ENCODE measurements around the gene RAB35.

Gene RAB35

DNA sequence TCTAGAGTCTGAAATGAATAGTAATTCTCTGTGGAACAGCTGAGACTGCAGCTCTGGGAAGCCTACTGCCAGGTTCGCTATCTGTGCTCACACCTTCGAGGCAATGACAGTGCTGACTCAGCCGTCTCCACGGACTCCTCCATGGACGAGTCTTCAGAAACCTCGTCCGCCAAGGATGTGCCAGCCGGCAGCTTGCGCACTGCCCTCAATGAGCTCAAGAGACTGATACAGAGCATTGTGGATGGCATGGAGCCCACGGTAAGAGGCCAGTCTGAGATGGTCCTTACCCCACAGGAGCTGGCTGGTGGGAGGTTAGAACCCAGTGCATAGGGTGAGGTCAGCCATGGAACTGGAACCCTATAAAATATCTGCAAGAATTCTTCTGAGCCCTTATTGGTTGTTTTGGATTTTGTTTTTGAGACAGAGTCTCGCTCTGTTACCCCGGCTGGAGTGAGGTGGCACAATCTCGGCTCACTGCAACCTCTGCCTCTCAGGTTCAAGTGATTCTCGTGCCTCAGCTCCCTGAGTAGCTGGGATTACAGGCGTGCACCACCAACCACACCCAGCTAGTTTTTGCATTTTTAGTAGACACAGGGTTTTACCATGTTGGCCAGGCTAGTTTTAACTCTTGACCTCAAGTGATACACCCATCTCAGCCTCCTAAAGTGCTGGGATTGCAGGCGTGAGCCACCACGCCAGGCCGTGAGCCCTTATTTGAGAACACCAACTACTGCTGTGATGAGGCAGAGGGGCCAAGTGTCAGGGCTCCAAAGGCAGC, 43.9 kb downstream of the RAB35 start:
- no peaks in the 10 kb centered on the region for H3K27me3 ChIP-seq (ENCODE audit: insufficient read depth, poor library complexity, severe bottlenecking)

DNA sequence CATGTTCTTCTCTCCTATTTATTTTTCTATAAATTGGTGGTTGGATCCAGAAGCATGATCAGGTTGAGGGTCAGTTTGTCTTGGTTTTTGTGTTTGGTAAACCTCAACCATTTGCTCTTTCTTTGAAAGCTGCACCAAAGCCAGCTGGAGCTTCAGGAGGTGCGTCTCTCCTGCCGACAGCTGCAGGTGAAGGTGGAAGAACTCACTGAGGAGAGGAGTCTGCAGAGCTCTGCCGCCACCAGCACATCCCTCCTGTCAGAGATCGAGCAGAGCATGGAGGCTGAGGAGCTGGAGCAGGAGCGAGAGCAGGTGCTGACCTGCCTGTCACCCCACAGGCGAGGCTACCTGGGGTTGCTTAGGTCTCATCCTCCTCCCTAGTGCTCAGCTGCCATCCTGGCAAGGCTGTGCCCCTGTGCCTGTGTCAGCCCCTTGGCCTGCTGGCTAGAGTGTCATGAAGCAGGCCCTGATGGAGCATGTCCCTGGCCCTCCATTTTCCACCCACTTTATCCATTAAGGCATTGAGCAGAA, 45.0 kb downstream of the RAB35 start:
- no peak for DNase-seq (ENCODE audit: low read depth in 1 of 2, low spot score in 1 of 2)
- no peak overlapping the region for H3K4me3 ChIP-seq (replicated peaks; ENCODE audit: insufficient read depth, low read length)

More for the DNA sequence above, 43.9 kb downstream of the RAB35 start:
- Histone ChIP-seq H3K27ac (replicated peaks) (no peak overlapping the region), H3K4me3 (replicated peaks; ENCODE audit: insufficient read depth, low read length) (no peak overlapping the region)
- DNase-seq (ENCODE audit: low read depth in 1 of 2, low spot score in 1 of 2), result no peak
- TF ChIP-seq POLR2AphosphoS5 (IDR thresholded peaks at IDR 0.05; ENCODE audit: low read depth) (no peak), GABPA (IDR thresholded peaks at IDR 0.05; ENCODE audit: low read depth) (no peak), CTCF (IDR thresholded peaks at IDR 0.05; ENCODE audit: insufficient read depth, low read length) (no peak), SPI1 (IDR thresholded peaks at IDR 0.05; ENCODE audit: borderline replicate concordance, low read depth) (no peak)
- TF ChIP-seq, protein P1, sequence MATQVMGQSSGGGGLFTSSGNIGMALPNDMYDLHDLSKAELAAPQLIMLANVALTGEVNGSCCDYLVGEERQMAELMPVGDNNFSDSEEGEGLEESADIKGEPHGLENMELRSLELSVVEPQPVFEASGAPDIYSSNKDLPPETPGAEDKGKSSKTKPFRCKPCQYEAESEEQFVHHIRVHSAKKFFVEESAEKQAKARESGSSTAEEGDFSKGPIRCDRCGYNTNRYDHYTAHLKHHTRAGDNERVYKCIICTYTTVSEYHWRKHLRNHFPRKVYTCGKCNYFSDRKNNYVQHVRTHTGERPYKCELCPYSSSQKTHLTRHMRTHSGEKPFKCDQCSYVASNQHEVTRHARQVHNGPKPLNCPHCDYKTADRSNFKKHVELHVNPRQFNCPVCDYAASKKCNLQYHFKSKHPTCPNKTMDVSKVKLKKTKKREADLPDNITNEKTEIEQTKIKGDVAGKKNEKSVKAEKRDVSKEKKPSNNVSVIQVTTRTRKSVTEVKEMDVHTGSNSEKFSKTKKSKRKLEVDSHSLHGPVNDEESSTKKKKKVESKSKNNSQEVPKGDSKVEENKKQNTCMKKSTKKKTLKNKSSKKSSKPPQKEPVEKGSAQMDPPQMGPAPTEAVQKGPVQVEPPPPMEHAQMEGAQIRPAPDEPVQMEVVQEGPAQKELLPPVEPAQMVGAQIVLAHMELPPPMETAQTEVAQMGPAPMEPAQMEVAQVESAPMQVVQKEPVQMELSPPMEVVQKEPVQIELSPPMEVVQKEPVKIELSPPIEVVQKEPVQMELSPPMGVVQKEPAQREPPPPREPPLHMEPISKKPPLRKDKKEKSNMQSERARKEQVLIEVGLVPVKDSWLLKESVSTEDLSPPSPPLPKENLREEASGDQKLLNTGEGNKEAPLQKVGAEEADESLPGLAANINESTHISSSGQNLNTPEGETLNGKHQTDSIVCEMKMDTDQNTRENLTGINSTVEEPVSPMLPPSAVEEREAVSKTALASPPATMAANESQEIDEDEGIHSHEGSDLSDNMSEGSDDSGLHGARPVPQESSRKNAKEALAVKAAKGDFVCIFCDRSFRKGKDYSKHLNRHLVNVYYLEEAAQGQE (IDR thresholded peaks at IDR 0.05; ENCODE audit: insufficient replicate concordance, low read depth), result no peak

DNA sequence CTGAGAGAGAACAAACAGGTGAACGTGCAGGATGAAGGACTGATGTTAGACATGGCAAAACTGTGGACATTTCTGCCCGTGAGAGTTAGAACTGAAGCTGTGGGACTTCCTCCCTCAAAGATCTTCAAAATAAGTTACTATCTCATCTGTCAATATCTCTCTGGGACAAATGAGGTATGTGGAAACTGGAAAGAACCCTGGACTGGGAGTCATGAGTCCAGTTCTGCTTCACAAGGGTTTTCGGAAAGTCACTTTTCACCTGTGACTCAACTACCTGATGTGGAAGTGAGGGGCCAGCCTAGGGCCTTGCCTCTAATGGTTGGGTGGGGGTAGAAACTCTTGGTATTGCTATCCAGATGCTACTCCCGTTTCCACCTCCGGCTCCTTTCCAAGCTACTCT, 47.3 kb downstream of the RAB35 start:
- H3K27me3 ChIP-seq (ENCODE audit: insufficient read depth, poor library complexity, severe bottlenecking), result no peaks in the 10 kb centered on the region
- H3K4me3 ChIP-seq (replicated peaks; ENCODE audit: insufficient read depth, low read length), result no peak overlapping the region
- no peak for DNase-seq (ENCODE audit: low read depth in 1 of 2, low spot score in 1 of 2)
- TF ChIP-seq CTCF (IDR thresholded peaks at IDR 0.05; ENCODE audit: insufficient read depth, low read length), result no peak
- H3K27ac ChIP-seq (replicated peaks), result no peak overlapping the region

More for the DNA sequence above, 45.0 kb downstream of the RAB35 start:
- no peaks in the 10 kb centered on the region for H3K27me3 ChIP-seq (ENCODE audit: insufficient read depth, poor library complexity, severe bottlenecking)
- no peak overlapping the region for H3K27ac ChIP-seq (replicated peaks)
- TF ChIP-seq POLR2AphosphoS5 (IDR thresholded peaks at IDR 0.05; ENCODE audit: low read depth) (no peak), GABPA (IDR thresholded peaks at IDR 0.05; ENCODE audit: low read depth) (no peak), SPI1 (IDR thresholded peaks at IDR 0.05; ENCODE audit: borderline replicate concordance, low read depth) (no peak), CTCF (IDR thresholded peaks at IDR 0.05; ENCODE audit: insufficient read depth, low read length) (no peak)
- TF ChIP-seq, protein P1 (IDR thresholded peaks at IDR 0.05; ENCODE audit: insufficient replicate concordance, low read depth), result no peak

Data from HL-60 (cell line).